ENCODE data around the gene CDCA7.

CDCA7 gene

GRCh38 chr2:173350383-173350782 lies 4.3 kb upstream of the CDCA7 start:
- no peak for DNase-seq (ENCODE audit: low read depth)
- H3K4me3 ChIP-seq (ENCODE audit: low read depth, low read length), result no peak overlapping the region
- no peak for TF ChIP-seq CTCF (conservative IDR thresholded peaks at IDR 0.05; ENCODE audit: low read depth, low read length)

- no peak overlapping the region for H3K4me3 ChIP-seq (ENCODE audit: low read depth, low read length)
- no peak for DNase-seq (ENCODE audit: low read depth)
- TF ChIP-seq CTCF (conservative IDR thresholded peaks at IDR 0.05; ENCODE audit: low read depth, low read length), result no peak
These were observed 2.8 kb upstream of the CDCA7 start for GRCh38 chr2:173351879-173352278.

- no peak for DNase-seq (ENCODE audit: low read depth)
- no peak for TF ChIP-seq CTCF (conservative IDR thresholded peaks at IDR 0.05; ENCODE audit: low read depth, low read length)
- no peak overlapping the region for H3K4me3 ChIP-seq (ENCODE audit: low read depth, low read length)
These were observed 1.1 kb upstream of the CDCA7 start for GRCh38 chr2:173353556-173353955.

GRCh38 chr2:173354073-173354581 lies 545 bp upstream of the CDCA7 start:
- TF ChIP-seq CTCF (conservative IDR thresholded peaks at IDR 0.05; ENCODE audit: low read depth, low read length), result no peak
- no peak for DNase-seq (ENCODE audit: low read depth)
- H3K4me3 ChIP-seq (ENCODE audit: low read depth, low read length), result peak overlapping the region; percentile 81

GRCh38 chr2:173355132-173355865 lies 627 bp downstream of the CDCA7 start:
- peak overlapping the region; percentile 81 for H3K4me3 ChIP-seq (ENCODE audit: low read depth, low read length)
- DNase-seq (ENCODE audit: low read depth), result peak; percentile 59
- no peak for TF ChIP-seq CTCF (conservative IDR thresholded peaks at IDR 0.05; ENCODE audit: low read depth, low read length)

GRCh38 chr2:173355866-173356508 lies 1.3 kb downstream of the CDCA7 start:
- no peak for TF ChIP-seq CTCF (conservative IDR thresholded peaks at IDR 0.05; ENCODE audit: low read depth, low read length)
- no peak for DNase-seq (ENCODE audit: low read depth)
- H3K4me3 ChIP-seq (ENCODE audit: low read depth, low read length), result peak overlapping the region; percentile 81

Measured in choroid plexus epithelial cell (primary cell).